NOMO-1 (cell line): ENCODE data around the gene DHTKD1.

Experiments
- DNase-seq, 2 experiments: peaks; one replicate each; lab custom pipeline; 2025; ENCODE audit not compliant: unreplicated experiment in 2 of 2; lab: John Stamatoyannopoulos, UW

The DHTKD1 gene, protein sequence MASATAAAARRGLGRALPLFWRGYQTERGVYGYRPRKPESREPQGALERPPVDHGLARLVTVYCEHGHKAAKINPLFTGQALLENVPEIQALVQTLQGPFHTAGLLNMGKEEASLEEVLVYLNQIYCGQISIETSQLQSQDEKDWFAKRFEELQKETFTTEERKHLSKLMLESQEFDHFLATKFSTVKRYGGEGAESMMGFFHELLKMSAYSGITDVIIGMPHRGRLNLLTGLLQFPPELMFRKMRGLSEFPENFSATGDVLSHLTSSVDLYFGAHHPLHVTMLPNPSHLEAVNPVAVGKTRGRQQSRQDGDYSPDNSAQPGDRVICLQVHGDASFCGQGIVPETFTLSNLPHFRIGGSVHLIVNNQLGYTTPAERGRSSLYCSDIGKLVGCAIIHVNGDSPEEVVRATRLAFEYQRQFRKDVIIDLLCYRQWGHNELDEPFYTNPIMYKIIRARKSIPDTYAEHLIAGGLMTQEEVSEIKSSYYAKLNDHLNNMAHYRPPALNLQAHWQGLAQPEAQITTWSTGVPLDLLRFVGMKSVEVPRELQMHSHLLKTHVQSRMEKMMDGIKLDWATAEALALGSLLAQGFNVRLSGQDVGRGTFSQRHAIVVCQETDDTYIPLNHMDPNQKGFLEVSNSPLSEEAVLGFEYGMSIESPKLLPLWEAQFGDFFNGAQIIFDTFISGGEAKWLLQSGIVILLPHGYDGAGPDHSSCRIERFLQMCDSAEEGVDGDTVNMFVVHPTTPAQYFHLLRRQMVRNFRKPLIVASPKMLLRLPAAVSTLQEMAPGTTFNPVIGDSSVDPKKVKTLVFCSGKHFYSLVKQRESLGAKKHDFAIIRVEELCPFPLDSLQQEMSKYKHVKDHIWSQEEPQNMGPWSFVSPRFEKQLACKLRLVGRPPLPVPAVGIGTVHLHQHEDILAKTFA

GRCh38 chr10:12068449-12069269, at the start of gene DHTKD1:
Gene DHTKD1 (plus strand): TSS chr10:12068954. CDS start chr10:12069034, 80 bp downstream.
- DNase-seq: peak; percentile 98

DNA sequence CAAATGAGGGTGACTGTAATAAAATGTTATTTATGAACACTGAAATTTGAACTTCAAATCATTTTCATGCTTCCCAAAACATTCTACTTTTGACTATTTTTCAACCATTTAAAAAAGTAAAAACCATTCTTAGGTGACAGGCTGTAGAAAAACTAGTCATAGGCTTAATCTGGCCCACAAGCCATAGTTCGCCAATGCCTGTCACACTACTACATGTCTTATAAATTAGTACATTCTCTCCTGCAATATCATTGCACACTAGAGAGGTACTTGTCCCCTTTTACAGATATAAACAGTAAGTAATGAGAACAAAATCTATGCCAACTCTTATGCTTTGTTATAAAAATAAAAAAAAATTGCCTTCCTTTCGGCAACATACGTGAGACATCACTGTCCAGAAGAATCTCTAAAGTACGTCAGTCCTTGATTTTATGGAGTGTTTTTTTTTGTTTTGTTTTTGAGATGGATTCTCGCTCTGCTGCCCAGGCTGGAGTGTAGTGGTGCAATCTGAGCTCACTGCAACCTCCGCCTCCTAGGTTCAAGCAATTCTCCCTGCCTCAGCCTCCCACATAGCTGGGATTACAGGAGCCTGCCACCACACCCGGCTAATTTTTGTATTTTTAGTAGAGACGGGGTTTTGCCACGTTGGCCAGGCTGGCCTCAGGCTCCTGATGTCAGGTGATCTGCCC, 49.3 kb upstream of the DHTKD1 start:
- no peak for DNase-seq

- no peak for DNase-seq
Measured at GRCh38 chr10:12020574-12020973, 48.2 kb upstream of the DHTKD1 start.

DNA sequence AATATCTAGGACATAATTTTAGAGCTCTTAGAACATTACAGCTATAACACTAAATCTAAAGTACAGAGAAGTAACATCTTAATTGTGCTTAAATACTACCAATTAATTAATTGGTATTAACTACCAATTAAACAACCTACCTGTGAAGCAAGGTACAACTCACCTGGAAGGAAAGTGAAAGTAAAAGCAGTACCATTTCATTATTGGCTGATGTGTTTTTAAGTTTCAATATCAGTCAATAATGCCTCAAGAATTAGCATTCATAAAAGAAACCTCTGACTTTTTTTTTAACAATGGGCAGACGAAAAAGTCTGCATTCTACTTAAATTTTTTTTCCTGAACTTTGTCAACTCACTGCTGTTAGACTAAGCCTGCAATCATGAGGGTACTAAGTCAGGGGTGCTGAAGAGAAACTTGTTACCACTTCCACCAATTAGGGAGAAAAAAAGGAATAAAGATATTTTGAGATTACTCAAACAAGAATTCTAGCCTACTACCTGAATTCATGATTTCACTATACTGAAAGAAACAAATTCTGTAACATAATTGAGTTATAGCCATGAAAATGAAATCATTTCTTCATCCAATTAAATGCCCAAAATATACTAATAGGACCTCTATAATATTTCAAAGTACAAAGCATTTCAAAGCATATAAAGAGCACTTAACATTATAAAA, 46.0 kb upstream of the DHTKD1 start:
- no peak for DNase-seq

DNA sequence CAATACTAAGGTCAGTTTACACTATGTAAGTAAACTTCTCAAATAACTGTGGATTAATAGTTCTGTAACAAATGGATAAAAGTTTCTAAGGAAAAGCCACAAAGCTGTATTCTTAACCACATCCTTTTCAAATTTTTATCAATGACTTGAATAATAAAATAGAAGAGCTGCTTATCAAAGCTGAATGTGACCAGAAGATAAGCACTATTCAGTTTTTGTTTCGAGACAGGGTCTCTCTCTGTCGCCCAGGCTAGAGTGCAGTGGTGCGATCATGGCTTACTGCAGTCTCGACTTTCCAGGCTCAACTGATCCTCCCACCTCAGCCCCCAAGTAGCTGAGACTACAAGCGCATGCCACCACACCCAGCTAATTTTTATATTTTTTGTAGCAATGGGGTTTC, 43.2 kb upstream of the DHTKD1 start:
- DNase-seq: no peak

- no peak for DNase-seq
Measured at GRCh38 chr10:12027539-12027938, 41.2 kb upstream of the DHTKD1 start.

DNA sequence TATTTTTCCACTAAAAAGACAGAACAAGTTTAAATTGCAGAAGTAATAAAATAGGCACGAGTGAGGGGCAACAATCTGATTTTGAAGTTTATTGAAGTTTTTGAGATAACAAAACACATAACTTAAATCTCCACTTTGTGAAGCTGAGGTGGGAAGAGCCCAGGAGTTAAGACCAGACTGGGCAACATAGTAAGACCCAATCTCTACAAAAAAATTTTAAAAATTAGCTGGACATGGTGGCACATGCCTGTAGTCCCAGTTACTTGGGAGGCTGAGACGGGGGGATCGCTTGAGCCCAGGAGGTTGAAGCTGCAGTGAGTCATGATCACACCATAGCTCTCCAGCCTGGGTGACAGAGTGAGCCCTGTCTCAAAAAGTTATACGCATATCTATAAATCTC, 37.4 kb upstream of the DHTKD1 start:
- DNase-seq: no peak

DNA sequence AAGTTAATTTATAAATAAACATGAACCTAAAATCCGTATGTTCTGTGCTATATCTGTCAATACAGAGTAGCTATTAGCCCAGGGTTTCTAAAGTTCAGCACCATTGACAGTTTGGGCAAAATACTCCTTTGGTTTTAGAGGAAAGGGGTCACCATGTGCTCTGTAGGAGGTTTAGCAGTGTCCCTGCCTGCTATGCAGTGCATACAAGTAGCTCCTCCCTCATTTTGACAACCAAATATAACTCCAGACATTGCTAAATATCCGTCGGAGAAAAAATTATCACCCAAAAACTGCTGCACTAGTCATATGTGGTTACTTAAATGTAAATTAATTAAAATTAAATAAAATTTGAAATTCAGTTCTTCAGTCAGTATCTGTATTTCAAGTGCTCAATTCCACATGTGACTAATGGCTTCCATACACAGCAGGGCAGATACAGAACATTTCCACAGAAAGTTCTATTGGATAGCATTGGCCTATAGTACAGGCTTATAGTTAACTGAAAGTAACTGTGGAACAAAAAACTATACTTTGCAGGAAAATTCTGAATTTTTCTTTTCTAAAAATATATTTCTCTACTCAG, 32.6 kb upstream of the DHTKD1 start:
- peak; percentile 17 to 24 for DNase-seq

GRCh38 chr10:12041766-12042408, 26.9 kb upstream of the DHTKD1 start:
- DNase-seq: peak; percentile 6 to 45

DNA sequence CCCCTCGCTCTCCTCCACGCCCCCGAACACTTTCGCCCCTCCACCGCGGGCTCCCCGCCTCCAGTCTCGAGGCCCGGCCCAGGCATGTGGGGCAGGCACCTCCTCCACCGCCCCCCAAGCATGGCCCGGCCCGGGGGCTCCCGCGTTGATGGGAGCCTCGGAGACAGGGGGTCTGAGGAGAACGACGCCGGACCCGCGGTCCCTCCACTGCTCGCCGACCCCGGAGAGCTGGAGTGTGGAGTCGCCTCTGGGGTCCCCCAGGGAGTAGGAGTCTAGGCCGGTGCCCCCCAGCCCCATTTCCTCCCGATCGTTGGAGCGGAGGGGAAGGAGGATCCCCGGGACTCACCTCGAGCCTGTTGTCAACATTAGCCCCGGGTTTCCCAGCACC, 26.4 kb upstream of the DHTKD1 start:
- DNase-seq: no peak

DNA sequence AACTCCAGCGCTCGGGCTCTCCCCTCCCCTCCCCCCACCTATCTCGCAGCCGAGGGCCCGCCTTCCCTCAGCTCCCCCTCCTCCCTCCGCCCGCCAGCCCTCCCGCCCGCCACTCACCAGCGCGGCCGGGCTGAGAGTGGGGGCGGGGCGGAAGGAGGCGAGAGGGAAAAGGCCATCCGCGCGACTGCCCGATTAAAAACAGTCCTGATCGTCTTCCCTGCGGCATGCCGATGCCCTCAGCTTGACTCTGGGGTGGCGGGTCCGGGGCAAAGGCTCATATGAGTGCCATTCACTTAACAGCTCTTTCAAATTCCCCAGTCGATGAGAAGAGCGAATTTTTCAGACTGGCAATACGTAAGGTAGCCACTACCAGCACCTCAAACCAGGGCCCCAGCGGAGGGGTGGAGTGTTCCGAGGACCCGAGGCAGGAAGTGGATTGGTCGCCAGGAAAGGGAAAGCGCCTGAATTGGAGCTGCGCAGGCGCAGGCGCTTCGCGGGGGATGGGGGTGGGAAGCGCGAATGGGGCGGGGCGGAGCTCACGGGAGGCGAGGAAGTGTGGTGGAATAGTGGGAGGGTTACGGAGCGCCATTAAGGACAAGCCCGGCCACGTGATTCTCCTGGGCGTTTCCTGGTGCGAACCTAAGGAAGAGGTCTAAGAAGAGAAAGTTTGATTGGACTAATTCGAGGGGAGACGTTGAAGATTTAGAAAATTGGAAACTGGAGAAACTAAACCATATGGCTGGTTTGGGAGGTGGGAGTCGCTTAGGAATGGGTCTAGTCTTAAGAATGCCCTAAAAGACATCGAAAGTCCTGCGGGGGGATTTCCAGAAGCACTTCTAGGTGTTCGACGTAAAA, 25.7 kb upstream of the DHTKD1 start, which contains the start of gene UPF2:
Gene UPF2, minus strand, starts transcription at position 13 of the 855 bp plus-strand sequence. CDS start 7,386 bp downstream, outside the sequence.
- DNase-seq: peak; percentile 98 to 99

- no peak for DNase-seq
Measured at GRCh38 chr10:12045596-12045995, 23.2 kb upstream of the DHTKD1 start.

DNA sequence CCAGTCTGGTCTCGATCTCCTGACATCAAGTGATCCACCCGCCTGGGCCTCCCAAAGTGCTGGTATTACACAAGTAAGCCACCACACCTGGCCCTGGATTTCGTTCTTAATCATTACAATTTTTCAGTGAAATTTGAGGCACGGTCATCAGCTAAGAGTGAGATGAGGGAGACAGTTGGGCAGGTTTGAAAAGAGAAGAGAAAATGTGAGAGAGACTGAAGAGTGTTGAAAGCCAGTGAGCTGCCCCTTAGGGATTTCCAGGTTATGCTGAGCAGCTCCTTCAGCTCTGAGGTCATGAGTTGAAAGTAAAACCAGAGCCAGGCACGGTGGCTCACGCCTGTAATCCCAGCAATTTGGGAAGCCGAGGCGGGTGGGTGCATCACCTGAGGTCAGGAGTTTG, 20.2 kb upstream of the DHTKD1 start:
- DNase-seq: no peak

GRCh38 chr10:12050528-12050927, 18.2 kb upstream of the DHTKD1 start:
- DNase-seq: peak in 1 of 2 experiments; percentile 2

- peak; percentile 40 to 80 for DNase-seq
Measured at GRCh38 chr10:12051241-12051640, 17.5 kb upstream of the DHTKD1 start.

GRCh38 chr10:12055732-12056131, 13.0 kb upstream of the DHTKD1 start:
- no peak for DNase-seq

DNA sequence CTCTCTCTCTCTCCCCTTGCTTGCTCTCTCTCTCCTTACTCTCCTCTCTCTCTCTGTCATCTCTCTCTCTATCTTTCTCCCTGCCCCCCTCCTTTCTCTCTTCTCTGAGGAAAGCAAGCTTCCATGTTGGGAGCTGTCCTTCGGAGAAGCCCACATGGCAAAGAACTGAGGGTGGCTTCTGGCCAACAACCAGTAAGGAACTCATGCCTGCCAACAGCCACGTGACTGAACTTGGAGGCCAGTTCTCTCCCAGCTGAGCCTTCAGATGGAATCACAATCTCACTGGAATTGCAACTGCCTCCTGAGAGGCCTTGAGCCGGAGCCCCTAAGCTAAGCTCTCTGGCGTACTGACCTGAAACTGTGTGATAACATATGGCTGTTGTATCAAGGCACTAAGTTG, 12.0 kb upstream of the DHTKD1 start:
- no peak for DNase-seq

GRCh38 chr10:12061124-12061523, 7.6 kb upstream of the DHTKD1 start:
- DNase-seq: no peak
